Mucosa of descending colon (tissue), 3 donors: ENCODE data around the gene PLAAT3. TPM values are rescaled to one million over a fixed set of nuclear protein-coding genes. Genes with fewer than 3 reads are reported as not detected.
"Not testable (repeated sequence)": the region's sequence is repeated elsewhere in the genome, so short reads cannot be mapped to it uniquely, and the experiment has no call there.

Source experiments
- ATAC-seq: fragments of 200-7000 bp; cut with Tn5 transposase; one replicate; pipeline ENCODE4 v1.9.1; 2020; ENCODE audit warnings: mild to moderate bottlenecking, moderate library complexity
- DNase-seq, 3 donors: peaks; one replicate each; pipeline ENCODE4 v3.0.0-alpha.2; 2020
- H3K36me3 ChIP-seq: fragments of 200-600 bp; one replicate; pipeline ENCODE4 v1.8.0; 2021; ENCODE audit warnings: low read depth, mild to moderate bottlenecking
- H3K4me1 ChIP-seq: fragments of 200-600 bp; one replicate; pipeline ENCODE4 v1.8.0; 2021; ENCODE audit warnings: low read depth, mild to moderate bottlenecking
- H3K4me3 ChIP-seq: fragments of 200-600 bp; one replicate; pipeline ENCODE4 v1.8.0; 2021; ENCODE audit warnings: mild to moderate bottlenecking
- H3K9me3 ChIP-seq: fragments of 200-600 bp; one replicate; pipeline ENCODE4 v1.8.0; 2021; ENCODE audit warnings: mild to moderate bottlenecking
- intact Hi-C, 2 donors: fragments of 100-400 bp; cut with DNase I in 1 of 2; cut with micrococcal nuclease in 1 of 2; formaldehyde crosslinking; loops; one replicate each; pipeline versions ENCODE4 v1.11.0 to v1.11.1; 2022; cut with DNase I, micrococcal nuclease
- total RNA-seq, 3 donors: library from RNA; stranded (reverse); fragmentation: NEBNext Ultra II Directional in 2 of 3; extraction: Animal tissue kit (Norgen Biotek cat#: 25700) in 2 of 3; gene quantifications; one replicate each; pipeline versions ENCODE4 v1.2.1 to v1.2.4, GENCODE V29; 2021 to 2023
- TF ChIP-seq, protein P1 (sequence below): fragments of 200-600 bp; IDR thresholded peaks from one replicate; pipeline ENCODE4 v1.8.0; 2022; ENCODE audit warnings: antibody characterized with exemption, mild to moderate bottlenecking
- donor health status: DM: no; HTN: no; CAD: no; lungs with moderate emphysema.
- donor health status: DM: no; HTN: no; CAD: no.
- donor health status: DM: no; HTN: yes; CAD: no.

The PLAAT3 gene
- total RNA-seq, 3 donors from 2014 or later: 15.1 to 58.5 (median 26.7) TPM

DNA sequence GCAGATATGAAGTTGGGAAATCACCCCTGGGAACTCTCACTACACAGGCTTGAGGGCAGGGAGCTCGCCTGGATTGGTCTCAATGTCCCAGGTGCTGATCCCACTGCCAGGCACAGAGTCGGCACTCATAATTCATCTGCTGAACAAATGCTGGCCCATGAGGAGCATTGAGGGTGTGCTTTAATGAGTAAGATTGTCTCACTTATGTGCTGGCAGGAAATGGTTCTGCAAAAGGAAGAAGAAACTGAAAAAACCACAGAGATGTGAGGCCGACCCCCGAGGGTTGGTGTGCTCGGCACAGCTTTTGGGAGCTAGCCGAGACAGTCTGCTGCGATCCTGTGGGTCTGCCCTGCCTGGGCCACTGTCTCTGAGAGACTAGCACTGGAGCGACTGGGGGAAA lies 60.5 kb downstream of the PLAAT3 start:
- Histone ChIP-seq H3K9me3 (no peaks in the 10 kb centered on the region), H3K4me3 (no peak overlapping the region), H3K36me3 (no peaks in the 10 kb centered on the region), H3K4me1 (peaks cover 4% of the 10 kb centered on the region)
- DNase-seq (no peak), ATAC-seq (peak; percentile 40)
- TF ChIP-seq, protein P1, sequence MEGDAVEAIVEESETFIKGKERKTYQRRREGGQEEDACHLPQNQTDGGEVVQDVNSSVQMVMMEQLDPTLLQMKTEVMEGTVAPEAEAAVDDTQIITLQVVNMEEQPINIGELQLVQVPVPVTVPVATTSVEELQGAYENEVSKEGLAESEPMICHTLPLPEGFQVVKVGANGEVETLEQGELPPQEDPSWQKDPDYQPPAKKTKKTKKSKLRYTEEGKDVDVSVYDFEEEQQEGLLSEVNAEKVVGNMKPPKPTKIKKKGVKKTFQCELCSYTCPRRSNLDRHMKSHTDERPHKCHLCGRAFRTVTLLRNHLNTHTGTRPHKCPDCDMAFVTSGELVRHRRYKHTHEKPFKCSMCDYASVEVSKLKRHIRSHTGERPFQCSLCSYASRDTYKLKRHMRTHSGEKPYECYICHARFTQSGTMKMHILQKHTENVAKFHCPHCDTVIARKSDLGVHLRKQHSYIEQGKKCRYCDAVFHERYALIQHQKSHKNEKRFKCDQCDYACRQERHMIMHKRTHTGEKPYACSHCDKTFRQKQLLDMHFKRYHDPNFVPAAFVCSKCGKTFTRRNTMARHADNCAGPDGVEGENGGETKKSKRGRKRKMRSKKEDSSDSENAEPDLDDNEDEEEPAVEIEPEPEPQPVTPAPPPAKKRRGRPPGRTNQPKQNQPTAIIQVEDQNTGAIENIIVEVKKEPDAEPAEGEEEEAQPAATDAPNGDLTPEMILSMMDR: no peak
- intact Hi-C loops: no loop called here

DNA sequence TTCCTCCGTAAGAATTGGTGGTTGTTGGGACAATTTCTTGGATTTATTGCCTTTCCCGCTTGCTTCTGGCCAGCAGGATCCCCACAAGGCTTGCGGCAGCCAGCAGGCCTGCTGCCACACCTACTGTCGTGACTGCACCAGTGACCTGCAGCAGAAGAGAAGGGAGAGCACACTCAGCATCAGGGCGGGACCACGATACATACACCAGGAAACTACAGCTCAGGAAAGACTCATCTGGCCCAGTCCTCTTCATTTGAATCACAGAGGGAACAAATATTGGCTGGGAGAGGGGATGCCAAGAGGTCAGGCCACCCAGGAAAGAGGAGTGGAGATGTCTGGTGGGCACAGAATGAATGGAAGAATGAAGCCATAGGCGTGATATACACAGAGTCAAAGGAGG lies 61.3 kb downstream of the PLAAT3 start:
- intact Hi-C loops: no loop called here
- TF ChIP-seq, protein P1: no peak
- Histone ChIP-seq H3K36me3 (no peaks in the 10 kb centered on the region), H3K4me1 (peaks cover 4% of the 10 kb centered on the region), H3K4me3 (no peak overlapping the region), H3K9me3 (no peaks in the 10 kb centered on the region)
- peak in 1 of 3 donors; percentile 53 for DNase-seq
- peak; percentile 77 for ATAC-seq

DNA sequence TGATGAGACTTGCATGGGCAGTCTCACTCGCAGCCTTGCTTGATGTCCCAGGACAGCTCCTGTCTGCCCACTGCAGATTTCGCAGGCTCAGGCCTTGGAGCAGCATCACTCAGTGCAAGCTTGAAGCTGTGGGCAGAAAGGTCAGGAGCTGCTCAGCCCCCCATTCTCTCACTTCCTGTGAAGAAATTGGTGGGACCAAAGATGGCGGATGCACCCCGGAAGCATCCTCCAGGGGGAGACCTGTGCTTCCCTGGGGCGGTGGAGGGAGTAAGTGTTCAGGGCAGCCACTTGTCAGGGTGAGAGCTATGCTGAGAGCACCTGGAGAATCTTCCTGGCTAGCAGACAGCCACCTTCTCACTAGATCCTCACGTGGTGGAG lies 62.4 kb downstream of the PLAAT3 start:
- TF ChIP-seq, protein P1: no peak
- Histone ChIP-seq H3K9me3 (no peaks in the 10 kb centered on the region), H3K4me1 (peaks cover 4% of the 10 kb centered on the region), H3K4me3 (no peak overlapping the region), H3K36me3 (no peaks in the 10 kb centered on the region)
- DNase-seq (no peak), ATAC-seq (peak; percentile 10)
- intact Hi-C loops: no loop called here

DNA sequence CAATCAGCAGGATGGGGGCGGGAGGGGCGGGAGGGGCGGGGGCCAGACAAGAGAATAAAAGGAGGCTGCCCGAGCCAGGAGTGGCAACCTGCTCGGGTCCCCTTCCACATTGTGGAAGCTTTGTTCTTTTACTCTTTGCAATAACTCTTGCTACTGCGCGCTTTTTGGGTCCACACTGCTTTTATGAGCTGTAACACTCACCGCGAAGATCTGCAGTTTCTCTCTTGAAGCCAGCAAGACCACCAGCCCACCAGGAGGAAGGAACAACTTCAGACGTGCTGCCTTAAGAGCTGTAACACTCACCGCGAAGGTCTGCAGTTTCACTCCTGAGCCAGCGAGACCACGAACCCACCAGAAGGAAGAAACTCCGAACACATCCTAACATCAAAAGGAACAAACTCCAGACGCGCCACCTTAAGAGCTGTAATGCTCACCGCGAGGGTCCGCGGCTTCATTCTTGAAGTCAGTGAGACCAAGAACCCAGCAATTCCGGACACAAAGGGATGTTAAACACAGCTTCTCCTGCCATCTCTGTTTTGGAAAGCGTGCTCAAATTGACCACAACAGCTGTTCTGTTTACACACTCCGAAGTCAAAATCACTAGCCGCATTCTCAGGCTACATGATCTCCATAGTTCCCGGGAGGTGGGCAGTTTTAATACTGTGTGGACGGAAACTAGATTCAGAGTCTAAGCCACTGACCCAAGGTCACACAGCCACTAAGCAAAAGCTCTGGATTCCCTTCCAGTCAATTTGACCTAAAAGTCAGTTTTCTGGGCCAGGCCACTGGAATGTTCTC lies 62.9 kb downstream of the PLAAT3 start:
- intact Hi-C loops: no loop called here
- TF ChIP-seq, protein P1: no peak
- Histone ChIP-seq H3K36me3 (no peaks in the 10 kb centered on the region), H3K9me3 (no peaks in the 10 kb centered on the region), H3K4me3 (no peak overlapping the region), H3K4me1 (peaks cover 4% of the 10 kb centered on the region)
- ATAC-seq: no peak
- no peak for DNase-seq

DNA sequence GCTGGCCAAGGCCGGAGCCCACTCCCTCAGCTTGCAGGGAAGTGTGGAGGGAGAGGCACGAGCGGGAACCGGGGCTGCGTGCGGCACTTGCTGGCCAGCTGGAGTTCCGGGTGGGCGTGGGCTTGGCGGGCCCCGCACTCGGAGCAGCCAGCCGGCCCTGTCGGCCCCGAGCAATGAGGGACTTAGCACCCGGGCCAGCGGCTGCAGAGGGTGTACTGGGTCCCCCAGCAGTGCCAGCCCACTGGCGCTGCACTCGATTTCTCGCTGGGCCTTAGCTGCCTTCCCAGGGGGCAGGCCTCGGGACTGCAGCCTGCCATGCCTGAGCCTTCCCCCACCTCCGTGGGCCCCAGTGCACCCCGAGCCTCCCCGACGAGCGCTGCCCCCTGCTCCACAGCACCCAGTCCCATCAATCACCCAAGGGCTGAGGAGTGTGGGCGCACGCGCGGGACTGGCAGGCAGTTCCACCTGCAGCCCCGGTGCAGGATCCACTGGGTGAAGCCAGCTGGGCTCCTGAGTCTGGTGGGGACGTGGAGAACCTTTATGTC lies 64.0 kb downstream of the PLAAT3 start:
- H3K36me3 ChIP-seq, ATAC-seq, H3K4me3 ChIP-seq, H3K9me3 ChIP-seq, intact Hi-C loops, DNase-seq, H3K4me1 ChIP-seq: not testable (repeated sequence)

DNA sequence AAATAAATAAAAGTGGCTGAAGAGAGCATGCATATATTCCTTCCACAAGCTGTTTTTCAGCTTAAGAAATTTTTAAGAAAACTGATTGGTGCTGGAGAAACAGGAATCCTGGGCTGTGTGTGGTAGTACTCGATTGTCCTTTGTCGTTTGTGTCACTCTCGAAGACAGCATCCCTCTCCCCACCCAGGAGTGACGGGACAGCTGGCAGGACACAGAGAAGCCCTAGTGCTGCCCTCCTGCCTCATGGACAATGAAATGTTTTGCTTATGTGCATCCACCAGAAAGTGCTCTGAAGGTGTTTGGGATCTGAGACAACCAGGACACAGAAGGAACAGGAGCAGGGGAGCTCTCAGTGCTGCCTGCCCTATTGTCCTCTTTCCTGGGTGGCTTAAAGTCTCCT lies 64.8 kb downstream of the PLAAT3 start:
- no peak overlapping the region for H3K4me3 ChIP-seq
- TF ChIP-seq, protein P1: no peak
- peaks cover 4% of the 10 kb centered on the region for H3K4me1 ChIP-seq
- ATAC-seq: no peak
- no peak for DNase-seq
- H3K9me3 ChIP-seq: no peaks in the 10 kb centered on the region
- H3K36me3 ChIP-seq: no peaks in the 10 kb centered on the region
- intact Hi-C loops: no loop called here
